Stimulated activated CD4-positive, alpha-beta T cell treated with anti-CD3 and anti-CD28 coated beads, TNF-alpha, amount 100 ng/mL, for 48 hours (primary cell): Measurements from ENCODE around the gene TACC3.

Experiments
- DNase-seq, 3 donors: peaks; one replicate each; pipeline ENCODE4 v3.0.0-alpha.2; 2020; ENCODE audit warnings: low read depth in 3 of 3

The TACC3 gene

DNA sequence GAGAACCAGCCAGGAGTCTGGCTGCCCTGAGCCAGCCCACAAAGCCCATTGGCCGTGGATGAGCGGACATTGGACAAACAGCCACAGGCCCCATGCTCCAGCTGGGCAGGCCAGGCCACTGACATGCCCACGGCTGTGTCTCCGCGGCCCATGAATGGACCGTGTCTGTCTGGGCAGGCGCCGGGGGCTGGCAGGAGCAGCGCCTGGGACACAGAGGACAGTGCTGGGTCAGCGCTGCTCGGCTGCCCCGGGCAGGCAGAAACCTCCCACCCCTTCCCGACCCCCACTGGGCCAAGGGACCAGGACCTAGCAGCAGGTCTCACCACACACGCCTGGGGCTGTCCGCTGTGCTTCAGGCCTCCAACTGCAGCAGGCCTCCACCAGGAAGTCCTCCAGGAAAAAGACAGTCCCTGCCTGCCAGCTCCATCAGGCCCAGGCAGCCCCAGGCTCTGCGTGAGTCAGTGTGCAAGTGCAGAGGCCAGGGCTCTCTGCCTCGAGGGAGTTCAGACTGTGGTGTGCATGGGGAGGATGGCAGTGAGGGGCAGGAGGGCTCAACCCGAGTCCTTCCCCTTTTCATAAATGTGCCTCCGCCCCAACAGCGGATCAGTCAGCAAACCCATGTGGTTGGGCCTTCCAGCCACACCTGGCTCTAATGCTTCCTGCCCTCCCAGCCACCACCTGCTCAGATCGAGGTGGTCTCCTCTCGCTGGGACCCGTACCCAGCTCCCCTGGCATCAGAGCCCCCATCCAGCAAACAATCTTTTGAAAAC, 54.6 kb downstream of the TACC3 start:
- no peak for DNase-seq

DNA sequence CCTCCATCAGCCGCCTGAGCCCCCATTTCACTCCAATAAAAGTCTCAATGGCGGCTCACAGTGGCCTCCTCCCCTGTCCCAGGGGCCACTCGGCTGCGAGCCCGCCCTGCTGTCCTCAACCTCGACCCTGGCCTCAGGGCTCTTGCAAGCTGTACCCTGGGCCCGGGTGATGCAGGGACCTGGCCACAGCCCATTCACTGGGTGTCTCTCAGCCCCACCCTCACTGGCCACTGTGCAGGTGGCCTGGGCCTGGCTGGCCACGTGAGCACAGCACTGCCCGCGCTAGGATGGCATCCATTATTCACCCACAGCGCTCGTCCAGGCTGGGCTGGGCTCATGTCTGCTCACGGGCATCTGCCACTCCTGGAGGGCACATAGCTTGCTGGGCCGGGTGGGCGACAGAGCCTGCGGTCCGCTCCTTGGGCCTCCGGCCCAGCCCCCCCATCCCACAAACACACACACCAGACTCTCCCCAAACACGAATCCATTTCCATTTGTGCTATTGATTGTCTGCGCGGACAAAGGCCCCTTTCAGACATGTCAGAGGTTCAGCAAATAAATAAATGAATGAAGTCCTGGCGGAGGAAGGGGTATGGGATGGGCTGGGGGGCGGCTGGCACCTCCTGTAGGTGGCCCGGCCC, 55.3 kb downstream of the TACC3 start:
- DNase-seq, result no peak

DNA sequence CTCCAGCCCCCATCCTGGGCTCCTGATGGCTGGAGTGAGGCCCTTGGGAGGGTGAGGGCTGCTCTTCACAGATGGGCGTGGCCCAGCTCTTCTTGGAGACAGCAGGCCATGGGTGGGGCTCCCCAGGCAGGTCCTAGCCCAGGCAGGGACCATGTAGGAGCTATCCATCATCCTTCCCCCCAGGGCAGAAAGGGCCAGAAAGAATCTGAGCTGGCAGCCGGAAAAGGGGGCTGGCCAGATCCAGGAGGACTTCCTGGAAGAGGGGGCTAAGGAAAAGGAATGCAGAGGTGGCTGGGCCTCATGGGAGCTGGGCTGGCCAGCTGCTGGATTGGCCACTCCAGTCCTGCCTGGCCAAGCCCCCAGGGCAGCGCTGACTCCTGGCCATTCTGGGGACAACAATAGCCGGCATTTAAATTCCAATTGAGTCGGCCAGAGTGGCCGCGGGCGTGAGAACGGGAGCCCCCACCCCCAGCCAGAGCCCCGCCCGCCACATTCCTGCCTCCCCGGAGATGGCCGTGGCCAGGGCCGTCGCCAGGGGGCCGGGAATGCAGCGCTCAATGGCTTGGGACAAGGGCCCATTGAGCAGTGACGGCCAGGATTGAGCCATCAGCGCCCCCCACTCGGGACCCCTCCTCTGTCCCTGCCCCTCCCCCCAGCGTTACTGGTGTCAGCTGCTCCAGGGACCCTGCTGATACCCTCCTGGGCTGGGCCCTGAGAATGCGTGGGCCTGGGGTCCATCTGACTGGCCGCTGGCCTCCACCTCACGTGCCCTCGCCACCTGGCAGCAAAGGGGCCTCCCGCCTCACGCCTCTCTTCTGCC, 56.7 kb downstream of the TACC3 start:
- no peak for DNase-seq

GRCh38 chr4:1778642-1779392, 57.5 kb downstream of the TACC3 start:
- DNase-seq, result no peak

DNA sequence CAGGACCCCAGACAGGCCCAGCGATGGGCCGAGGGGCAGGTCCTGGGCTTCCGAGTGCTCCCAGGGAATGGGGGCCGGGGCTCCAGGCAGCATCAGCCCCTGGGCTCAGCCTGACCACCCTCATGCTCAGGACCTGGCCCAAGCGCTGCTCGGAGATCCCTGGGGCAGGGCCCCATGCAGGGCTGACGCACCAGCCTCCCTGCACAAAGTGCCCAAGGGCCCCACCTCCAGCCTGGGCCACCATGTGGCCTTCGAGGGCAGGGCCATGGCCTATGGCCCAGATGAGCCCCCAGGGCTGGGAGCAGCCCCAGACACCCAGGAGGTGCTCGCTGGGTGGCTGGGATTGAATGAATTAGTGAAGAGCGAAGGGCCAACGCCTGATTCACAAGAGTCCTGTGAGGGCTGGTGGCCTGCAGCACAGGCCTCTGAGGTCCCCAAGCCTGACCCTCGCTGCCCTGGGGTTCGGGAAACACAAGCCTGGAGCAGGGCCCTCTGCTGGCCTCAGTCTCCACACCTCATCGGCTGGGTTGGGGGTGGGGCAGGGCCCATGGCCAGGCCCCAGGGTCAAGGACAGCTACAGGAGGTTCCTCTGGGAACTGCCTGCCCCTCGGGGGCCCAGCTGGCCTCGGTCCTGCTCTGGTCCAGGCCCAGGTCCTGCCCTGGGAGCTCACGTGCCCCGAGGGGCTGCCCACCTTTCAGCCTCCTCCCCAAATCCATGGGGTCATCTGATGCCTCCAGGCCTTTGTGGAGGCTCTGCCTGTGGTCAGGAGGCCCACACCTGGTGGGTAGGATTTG, 58.5 kb downstream of the TACC3 start:
- DNase-seq, result no peak

GRCh38 chr4:1780435-1780834, 59.1 kb downstream of the TACC3 start:
- DNase-seq, result no peak

DNA sequence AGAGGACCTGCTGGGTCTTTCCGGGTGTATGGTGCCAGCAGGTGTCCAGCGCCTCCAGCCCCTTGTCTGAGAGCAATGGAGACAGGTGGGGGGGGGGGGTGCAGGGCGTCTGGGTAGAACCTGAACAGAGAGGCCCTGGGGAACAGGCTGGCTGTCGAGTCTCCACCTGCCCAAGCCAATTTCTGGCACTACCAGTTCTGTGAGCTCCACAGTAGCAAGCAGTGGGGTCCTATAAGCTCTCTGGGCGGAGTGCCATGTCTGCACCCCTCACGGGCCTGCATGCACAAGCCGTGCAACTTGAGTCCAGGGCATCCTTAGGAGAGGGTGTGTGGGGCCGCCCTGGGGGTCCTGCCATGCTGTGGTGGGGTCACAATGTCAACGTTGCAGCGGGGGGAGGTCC, 61.7 kb downstream of the TACC3 start:
- no peak for DNase-seq

DNA sequence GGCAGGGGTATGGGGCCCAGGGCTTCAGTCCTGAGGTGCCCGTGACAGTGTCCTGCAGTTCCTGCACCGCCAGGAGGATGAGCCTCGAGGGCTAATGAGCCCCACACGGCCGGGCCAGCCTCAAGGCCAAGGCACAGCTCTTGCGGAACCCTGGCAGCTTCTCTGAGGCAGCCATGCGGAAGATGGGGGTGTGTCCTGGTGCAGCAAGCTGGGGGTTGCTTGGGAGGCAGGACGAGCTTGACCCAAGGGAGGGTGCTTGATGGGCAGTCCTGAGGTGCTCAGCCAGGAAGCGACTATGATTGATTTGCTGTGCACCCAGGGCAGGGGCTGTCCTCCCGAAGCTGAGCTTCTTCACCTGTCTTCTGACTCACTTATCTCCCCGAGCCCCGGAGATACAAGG, 62.6 kb downstream of the TACC3 start:
- no peak for DNase-seq

DNA sequence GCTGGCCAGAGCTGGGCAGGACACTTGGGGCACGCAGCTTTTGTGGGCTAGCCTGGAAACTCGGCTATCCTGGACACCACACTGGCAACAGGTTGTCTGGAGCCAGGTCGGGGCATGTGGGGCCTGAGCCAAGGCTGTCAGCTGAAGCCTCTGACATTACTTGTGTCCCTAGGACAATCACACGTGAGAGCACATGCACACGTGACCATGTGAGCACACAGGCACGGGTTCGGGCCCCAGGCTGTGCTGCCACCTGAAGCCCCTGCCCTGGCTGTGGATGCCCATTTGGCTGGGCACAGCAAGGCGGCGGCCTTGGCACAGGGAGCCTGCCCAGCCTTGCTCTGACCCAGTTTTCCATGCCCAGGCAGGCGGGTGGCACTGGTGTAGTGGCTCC, 63.1 kb downstream of the TACC3 start:
- DNase-seq, result no peak

DNA sequence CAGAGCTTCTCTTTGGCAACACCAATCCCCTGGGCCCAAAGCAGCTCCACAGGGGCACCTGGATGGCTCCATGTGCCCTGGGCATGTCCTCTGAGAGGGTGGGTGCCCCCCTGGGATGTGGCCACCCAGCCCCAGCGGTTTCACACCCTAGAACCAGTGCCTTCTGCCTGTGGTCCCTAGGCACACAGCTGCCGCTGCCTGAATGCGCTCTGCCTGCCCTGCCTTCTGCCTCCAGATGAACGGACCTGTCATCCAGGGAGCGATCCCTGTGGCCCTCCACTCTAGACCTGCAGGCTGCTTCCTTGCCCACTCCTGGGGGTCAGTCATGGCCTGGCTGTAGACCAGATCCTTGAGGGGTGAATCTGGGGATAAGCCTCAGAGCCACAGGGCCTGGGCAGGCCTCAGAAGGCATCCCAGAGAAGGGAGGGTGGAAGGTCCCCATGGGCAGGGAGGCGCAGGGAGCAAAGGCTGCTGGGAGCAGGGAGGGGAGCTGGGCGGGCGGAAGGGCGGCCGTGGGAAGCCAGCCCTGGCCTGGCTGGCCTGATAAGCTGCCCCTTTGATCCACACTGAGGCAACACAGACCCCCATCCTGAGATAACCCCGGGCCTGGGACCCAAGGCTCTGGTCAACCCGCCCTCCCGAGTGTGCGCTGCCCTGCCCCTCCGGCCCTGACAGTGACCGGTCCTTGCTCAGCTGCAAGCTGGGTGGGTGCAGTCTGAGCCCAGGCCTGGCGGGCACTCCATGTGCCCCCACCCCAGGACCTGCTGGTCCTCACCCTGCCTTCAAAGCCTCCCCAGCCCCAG, 63.7 kb downstream of the TACC3 start:
- DNase-seq, result no peak

DNA sequence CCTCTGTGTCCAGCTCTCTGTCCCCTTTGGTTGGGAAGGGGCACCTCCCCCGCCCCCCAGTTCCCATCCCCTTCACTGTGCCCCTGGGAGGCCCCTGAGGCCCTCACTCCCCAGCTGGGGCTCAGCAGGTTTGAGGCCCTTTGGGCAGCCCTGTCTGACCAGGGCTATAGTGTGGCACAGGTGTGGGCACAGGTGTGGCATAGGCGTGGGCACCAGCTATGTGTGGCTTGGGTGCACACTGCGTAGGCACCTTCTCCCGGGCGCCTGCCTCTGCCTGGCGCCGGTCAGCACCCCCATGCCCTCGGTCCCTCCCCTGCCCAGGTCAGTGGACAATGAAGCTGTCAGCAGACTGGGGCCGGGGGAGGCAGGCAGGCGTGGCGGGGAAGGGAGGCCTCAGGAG, 64.3 kb downstream of the TACC3 start:
- DNase-seq, result no peak

DNA sequence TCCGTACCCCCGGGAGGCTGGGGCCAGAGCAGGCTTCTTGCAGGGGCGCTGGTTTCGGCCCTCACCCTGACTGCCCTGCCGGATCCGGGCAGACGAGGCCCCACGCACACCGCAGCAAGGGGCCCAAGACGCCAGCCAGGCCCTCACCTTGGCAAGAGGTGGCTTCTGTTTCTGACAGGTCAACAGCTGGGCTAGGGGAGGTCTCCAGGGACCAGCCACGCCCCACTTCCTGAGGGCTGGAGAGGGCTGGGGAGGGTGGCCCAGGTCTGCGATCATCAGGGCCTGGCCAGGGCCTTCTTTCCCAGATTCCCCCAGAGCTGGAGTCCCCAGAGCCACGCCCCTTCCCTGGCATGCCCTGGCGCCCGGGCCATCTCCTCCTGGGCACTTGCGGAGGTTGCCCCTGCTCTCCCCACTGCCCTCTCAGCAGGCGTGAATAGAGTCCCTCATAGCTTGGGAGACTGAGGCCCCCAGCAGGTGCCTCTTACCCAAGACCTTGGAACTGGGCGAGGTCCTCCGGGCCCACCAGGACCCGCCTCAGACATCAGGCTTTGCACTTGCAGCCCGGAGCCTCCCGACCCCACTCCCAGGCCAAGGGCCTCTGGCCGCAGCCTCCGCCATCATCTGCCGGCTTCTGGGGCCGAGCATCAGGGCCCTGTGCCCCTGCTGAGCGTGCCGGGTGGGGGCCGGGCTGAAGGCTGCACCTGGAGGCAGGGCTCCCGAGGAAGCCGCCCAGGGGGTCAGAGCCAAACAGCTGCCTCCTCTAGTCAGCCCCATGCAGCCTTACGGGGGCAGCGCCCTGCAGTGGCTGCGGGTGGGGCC, 65.4 kb downstream of the TACC3 start:
- no peak for DNase-seq

- DNase-seq, result no peak
These were observed 66.2 kb downstream of the TACC3 start for GRCh38 chr4:1787411-1788077.

- DNase-seq, result no peak
These were observed 67.1 kb downstream of the TACC3 start for GRCh38 chr4:1788254-1788973.

DNA sequence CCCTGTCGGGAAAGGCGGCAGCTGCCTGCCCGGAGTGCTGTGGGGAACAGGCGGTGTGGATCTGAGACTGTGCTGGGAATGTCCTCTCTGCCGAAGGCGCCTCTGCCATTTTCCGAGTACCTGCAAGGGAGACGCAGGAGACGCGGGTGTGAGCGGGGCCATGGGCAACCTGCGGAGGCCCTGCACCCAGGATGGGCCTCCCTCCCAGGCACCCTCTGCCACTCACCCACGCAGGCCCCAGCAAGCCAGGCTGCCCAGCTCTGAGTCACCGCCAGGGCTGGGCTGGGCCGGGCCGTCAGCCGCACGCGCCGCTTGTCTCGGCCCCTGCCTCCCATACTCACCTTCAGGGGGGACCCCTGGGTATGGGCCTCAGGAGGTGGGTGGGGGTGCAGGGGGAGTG, 68.2 kb downstream of the TACC3 start:
- DNase-seq, result no peak

DNA sequence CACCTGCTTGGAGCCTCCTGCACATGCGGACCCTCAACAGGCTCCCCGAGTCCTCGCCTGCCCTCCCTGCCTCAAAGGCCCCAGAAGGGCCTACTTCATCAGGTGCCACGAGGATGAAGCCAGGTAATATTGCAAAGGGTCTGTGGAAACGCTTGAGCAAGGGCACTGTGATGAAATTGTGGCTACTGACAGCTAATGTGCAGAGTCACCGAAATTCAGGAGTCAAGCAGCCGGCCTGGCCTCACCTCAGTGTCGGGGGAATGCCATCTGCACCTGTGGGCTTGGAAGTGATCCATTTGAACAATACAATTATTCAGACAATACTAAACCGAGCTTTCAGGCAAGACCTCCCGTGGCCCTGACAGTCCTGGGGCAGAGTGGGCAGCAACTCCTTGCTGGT, 68.7 kb downstream of the TACC3 start:
- no peak for DNase-seq

DNA sequence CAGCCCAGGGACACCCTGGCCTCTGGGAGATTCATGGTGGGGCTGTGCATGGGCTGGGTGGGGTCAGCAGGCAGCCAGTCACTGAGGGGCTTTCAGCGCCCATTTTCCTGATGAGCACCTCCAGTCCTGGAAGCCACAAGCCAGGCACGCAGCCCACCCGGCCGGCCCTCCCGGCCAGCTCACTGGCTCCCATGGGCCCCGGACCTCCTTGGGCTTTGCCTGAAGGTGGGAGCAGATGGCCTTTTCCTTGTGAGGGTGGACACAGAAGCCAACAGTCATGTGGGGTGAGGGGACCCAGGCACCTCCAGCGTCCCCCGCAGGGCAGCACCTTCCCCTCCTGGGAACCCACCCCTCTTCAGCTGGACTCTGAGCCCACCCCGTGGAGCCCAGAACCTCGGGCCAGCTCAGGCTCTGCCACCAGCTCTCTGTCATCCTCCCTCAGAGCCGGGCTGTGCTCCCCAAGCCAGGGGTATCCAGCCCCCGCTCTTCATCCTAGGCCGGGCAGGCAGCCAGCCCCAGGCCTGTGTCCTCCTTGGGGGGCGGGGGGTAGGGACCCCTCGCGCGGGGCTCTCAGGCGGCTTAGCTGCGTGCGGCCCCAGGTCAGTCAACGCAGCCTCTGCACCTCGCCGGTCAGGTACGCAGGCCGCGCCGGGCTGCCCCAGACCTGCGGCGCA, 71.0 kb downstream of the TACC3 start:
- no peak for DNase-seq
